ENCODE results near the gene CNPY4. TPM values are rescaled to one million over a fixed set of nuclear protein-coding genes. Genes with fewer than 3 reads are reported as not detected.

CNPY4 gene
- 1 to 10 TPM; 7.0 to 9.8 TPM for total RNA-seq
- long read RNA-seq, partial matches to known transcripts, result 2 of 6 reads
- long read RNA-seq, other reads (novel, unspliced or antisense), result 0 of 6 reads

- ATAC-seq (peak; percentile 86), DNase-seq (peak; percentile 95)
- intact Hi-C loops (cut with DNase I, micrococcal nuclease), result no loop called here
Observed at GRCh38 chr7:100119072-100119969, at the start of gene CNPY4, which contains the start of gene TAF6. Gene CNPY4 (plus strand): TSS chr7:100119634. CDS start chr7:100119745, 111 bp downstream. Gene TAF6 (minus strand): TSS chr7:100119358. CDS start chr7:100114209, 5,149 bp downstream.

GRCh38 chr7:100069991-100070390 is 49.4 kb upstream of the CNPY4 start:
- ATAC-seq (no peak), DNase-seq (no peak)
- intact Hi-C loops (cut with DNase I, micrococcal nuclease), result no loop called here

GRCh38 chr7:100071018-100071723 is 48.3 kb upstream of the CNPY4 start:
- ATAC-seq, result no peak
- DNase-seq, result no peak
- intact Hi-C loops (cut with DNase I, micrococcal nuclease), result no loop called here

DNA sequence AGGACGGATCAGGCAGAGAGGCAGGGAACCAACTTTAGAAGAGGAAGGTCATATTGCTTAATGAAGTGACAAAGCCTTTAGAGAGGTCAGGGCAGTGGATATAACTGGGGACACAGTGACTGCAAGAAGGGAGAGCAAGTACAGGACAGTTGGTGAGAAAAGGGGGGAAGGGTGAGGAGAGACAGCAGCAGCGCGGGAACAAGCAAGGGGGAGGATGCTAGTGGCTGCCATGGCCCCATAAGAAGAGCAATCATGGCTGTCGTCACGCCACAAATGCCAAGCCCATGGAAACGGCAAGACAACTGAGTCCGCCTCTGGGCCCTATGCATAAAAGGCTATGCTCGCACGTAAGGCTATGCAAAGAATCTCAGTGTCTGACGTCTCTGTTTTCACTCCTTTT is 47.0 kb upstream of the CNPY4 start:
- ATAC-seq (no peak), DNase-seq (no peak)
- intact Hi-C loops (cut with DNase I, micrococcal nuclease), result no loop called here

- intact Hi-C loops (cut with DNase I, micrococcal nuclease), result no loop called here
- ATAC-seq, result no peak
- no peak for DNase-seq
Observed at GRCh38 chr7:100074841-100075240, 44.6 kb upstream of the CNPY4 start.

DNA sequence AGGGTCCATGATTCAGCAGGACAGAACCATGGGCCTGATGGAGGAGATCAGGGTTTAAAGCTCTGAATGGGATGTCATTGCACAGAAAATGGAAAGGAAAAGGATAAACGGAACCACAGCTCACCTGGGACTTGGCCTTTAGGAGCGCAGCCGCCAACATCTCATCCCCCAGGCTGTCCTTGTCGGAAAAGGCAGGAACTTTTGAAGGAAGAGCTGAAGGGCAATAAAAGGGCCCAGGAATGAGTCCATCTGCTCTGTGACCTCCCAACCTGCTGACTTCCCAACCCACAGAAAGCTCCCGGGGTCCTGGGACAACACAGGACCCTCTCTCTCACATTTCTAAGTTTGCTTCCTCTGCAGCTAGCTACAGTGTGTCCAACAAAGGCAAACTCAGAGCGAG is 44.0 kb upstream of the CNPY4 start:
- intact Hi-C loops (cut with DNase I, micrococcal nuclease), result no loop called here
- ATAC-seq (no peak), DNase-seq (no peak)

- DNase-seq (peak in 1 of 2 donors; percentile 33), ATAC-seq (peak; percentile 29)
- intact Hi-C loops (cut with DNase I, micrococcal nuclease), result no loop called here
Observed at GRCh38 chr7:100077205-100077604, 42.2 kb upstream of the CNPY4 start.

DNA sequence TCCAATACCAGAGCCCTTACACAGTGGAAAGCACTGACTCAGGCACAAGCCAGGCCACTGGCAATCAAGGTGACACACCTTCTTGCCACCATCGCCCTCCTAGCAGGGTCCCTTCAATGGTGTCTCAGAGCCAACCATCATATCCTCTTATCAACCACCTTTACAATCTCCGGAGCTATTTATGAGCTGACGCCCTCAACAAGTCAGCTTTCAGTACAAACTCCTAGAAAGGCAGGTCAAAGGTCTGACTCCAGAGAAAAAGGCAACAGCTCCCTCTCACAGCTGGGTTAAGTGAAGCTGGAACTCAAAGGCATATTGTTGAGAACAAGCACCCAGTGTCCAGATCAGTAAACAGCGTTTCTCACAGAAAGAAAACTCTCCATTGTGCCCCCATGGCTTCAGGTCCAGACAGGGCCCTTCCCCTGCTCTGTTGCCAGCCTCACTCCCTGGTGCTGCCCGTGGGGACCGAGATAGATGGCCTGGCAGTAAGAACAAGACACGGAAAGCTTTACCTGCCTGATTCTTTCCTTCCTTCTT is 40.3 kb upstream of the CNPY4 start:
- DNase-seq (peak; percentile 59 to 83), ATAC-seq (peak; percentile 63)
- intact Hi-C loops (cut with DNase I, micrococcal nuclease), result no loop called here

GRCh38 chr7:100080907-100081534 is 38.4 kb upstream of the CNPY4 start:
- DNase-seq (peak in 1 of 2 donors; percentile 35), ATAC-seq (peak; percentile 12)
- intact Hi-C loops (cut with DNase I, micrococcal nuclease), result loop anchor here in 1 of 2 donors (10.0 kb wide), 1 partner anchor 86 kb away; no protein-coding TSS in a partner anchor

- peak; percentile 98 for DNase-seq
- ATAC-seq, result peak; percentile 74
- intact Hi-C loops (cut with DNase I, micrococcal nuclease), result loop anchor here in 1 of 2 donors (10.0 kb wide), 1 partner anchor 87 kb away; no protein-coding TSS in a partner anchor
Observed at GRCh38 chr7:100081535-100082102, 37.8 kb upstream of the CNPY4 start, which contains the start of gene ZNF3. Gene ZNF3 (minus strand): TSS chr7:100081723. CDS start chr7:100077357, 4,366 bp downstream.

- no peak for ATAC-seq
- intact Hi-C loops (cut with DNase I, micrococcal nuclease), result loop anchor here in 1 of 2 donors (10.0 kb wide), 1 partner anchor 88 kb away; no protein-coding TSS in a partner anchor
Observed at GRCh38 chr7:100082978-100083377, 36.5 kb upstream of the CNPY4 start.

DNA sequence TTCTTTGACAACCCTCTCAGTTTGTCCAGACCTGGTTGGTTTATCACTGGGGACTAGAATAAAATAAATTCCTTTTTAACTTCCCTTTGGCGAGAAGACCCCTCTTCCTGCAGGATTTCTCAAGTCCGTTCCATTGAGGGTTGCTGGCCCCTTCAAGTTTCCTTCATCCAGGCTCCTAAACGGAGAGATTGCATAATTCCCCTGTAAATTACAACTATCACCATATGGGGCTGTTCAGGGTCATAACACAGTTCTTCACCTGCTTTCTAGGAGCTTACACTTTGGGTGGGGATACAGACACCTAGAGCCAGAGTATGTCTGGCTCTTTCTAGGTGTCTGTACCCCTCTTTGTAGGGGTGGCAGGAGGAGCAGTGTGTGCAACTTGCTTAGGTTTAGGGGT is 33.9 kb upstream of the CNPY4 start:
- no peak for DNase-seq
- ATAC-seq, result no peak
- intact Hi-C loops (cut with DNase I, micrococcal nuclease), result loop anchor here in 1 of 2 donors (10.0 kb wide), 1 partner anchor 91 kb away; no protein-coding TSS in a partner anchor

More at GRCh38 chr7:100082978-100083377, 36.5 kb upstream of the CNPY4 start:
- DNase-seq, result no peak

DNA sequence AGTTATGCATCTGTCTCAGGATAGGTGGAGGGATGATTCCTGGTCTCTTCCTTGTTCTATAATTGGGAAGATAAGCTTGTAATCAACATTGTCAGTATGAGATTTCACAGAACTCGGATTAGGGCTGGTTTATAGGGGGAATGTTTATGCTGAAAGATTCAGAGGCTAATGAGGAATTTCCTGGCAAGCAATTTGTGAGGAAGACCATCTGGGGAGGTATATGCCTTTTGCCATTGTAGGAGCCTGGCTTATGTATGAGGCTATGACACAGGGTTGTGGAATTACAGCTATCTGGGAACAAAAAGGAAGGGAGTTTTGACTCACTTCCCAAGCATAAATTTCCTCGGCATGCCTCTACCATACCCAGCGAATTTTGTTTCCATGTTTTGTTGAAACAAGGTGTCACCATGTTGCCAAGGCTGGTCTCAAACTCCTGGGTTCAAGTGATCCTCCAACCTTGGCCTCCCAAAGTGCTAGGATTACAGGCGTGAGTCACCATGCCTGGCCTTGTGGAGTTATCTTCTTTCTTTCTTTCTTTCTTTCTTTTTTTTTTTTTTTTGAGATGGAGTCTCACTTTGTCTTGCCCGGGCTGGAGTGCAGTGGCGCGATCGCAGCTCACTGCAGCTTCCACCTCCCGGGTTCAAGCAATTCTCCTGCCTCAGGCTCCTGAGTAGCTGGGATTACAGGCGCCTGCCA is 32.2 kb upstream of the CNPY4 start:
- ATAC-seq (no peak), DNase-seq (no peak)
- intact Hi-C loops (cut with DNase I, micrococcal nuclease), result loop anchor here in 1 of 2 donors (10.0 kb wide), 1 partner anchor 92 kb away; no protein-coding TSS in a partner anchor

DNA sequence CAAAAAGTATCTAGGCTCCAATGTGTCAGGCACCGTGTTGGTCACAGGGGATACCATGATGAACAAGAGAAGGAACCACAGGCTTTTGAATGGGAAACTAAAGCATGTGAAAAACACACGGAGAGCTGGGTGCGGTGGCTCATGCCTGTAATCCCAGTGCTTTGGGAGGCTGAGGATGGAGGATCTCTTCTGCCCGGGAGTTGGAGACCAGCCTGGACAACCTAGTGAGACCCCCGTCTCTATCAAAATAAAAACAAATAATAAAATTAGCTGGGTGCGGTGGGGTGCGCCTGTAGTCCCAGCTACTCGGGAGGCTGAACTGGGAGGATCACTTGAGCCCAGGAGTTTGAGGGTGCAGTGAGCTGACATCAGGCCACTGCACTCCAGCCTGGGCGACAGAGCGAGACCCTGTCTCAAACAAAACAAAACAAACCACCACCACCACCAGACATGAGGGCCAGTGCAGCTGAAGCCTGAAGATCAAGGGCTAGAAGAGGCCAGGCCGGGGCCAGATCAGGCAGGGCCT is 31.3 kb upstream of the CNPY4 start:
- intact Hi-C loops (cut with DNase I, micrococcal nuclease), result loop anchor here in 1 of 2 donors (10.0 kb wide), 1 partner anchor 93 kb away; no protein-coding TSS in a partner anchor
- ATAC-seq, result no peak
- no peak for DNase-seq

DNA sequence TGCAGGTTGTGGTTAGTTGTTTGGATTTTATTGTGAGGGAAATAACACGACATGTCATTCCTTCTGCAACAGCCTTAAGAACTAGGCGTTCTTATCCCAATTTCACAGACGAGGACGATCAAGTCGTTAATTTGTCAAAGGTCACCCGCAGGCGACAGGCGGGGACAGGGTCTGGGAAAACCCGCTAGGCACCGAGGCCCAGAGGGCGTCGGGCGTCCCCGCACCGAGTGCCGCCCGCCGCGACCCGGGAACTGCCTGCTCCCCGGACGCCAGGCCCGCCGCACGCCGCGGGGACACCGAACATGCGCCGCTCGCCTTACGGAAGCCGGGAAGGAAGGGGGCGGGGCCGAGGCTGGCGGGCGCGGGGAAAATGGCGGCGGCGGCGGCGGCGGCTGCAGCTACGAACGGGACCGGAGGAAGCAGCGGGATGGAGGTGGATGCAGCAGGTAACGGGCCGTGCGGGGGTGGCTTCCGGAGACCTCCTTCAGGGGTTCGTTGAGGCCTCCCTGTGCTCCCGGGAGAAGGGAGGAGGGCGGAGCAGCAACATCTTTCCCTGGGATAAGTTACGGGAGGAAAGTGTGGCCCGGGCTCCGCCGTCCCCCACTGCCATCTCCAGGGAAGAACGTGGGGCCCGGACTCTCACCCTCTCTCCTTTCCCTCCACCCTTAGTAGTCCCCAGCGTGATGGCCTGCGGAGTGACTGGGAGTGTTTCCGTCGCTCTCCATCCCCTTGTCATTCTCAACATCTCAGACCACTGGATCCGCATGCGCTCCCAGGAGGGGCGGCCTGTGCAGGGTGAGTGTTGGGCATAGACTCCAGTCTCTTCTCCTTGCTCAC is 30.6 kb upstream of the CNPY4 start, which contains the start of gene COPS6:
TSS of gene COPS6 (plus strand) at position 349 of the 837 bp plus-strand sequence. CDS start at position 371, 22 bp downstream.
- DNase-seq, result peak; percentile 78 to 93
- peak; percentile 89 for ATAC-seq
- intact Hi-C loops (cut with DNase I, micrococcal nuclease), result loop anchor here in 1 of 2 donors (10.0 kb wide), 1 partner anchor 94 kb away; no protein-coding TSS in a partner anchor
